Left lung (tissue), 10 donors: ENCODE results near the gene CDK18. TPM values are rescaled to one million over a fixed set of nuclear protein-coding genes. Genes with fewer than 3 reads are reported as not detected.

Experiments
- ATAC-seq: fragments of 200-7000 bp; cut with Tn5 transposase; one replicate; pipeline ENCODE4 v1.9.1; 2020; ENCODE audit warnings: moderate library complexity
- DNase-seq, 4 donors: peaks; one replicate each; pipeline ENCODE4 v3.0.0-alpha.2; 2013 to 2020
- H3K27ac ChIP-seq, 2 donors: fragments of 200-600 bp; sonication (generic) in 1 of 2; one replicate each; pipeline versions ENCODE4 v1.5.0 to v1.8.0; 2020 to 2021
- H3K27me3 ChIP-seq, 2 donors: fragments of 200-600 bp; sonication (generic) in 1 of 2; one replicate each; pipeline versions ENCODE4 v1.5.0 to v1.8.0; 2020 to 2021
- H3K36me3 ChIP-seq, 2 donors: fragments of 200-600 bp; sonication (generic) in 1 of 2; one replicate each; pipeline versions ENCODE4 v1.5.0 to v1.8.0; 2020 to 2021
- H3K4me1 ChIP-seq, 2 donors: fragments of 200-600 bp; one replicate each; pipeline ENCODE4 v1.8.0; 2021
- H3K4me3 ChIP-seq, 2 donors: fragments of 200-600 bp; sonication (generic) in 1 of 2; one replicate each; pipeline versions ENCODE4 v1.5.0 to v1.8.0; 2020 to 2021; ENCODE audit warnings: mild to moderate bottlenecking in 1 of 2
- H3K9me3 ChIP-seq, 2 donors: fragments of 200-600 bp; sonication (generic) in 1 of 2; one replicate each; pipeline versions ENCODE4 v1.5.0 to v1.8.0; 2020 to 2021
- CTCF ChIP-seq, 2 donors: fragments of 200-600 bp; sonication (generic) in 1 of 2; IDR thresholded peaks; one replicate each; pipeline versions ENCODE4 v1.5.0 to v1.8.0; 2021; ENCODE audit warnings: antibody characterized with exemption in 2 of 2
- intact Hi-C, 2 donors: fragments of 100-400 bp; cut with DNase I; formaldehyde crosslinking; loops; one replicate each; pipeline versions ENCODE4 v1.11.2 to v1.14.2; 2022
- polyA plus RNA-seq, 6 donors: library from polyadenylated mRNA; unstranded; fragments of 120-200 nt; gene quantifications; one replicate each; pipeline ENCODE4 v1.2.1, GENCODE V29; 2013; ENCODE audit not compliant: insufficient read length in 6 of 6
- total RNA-seq, 2 donors: library from RNA; stranded (reverse); fragmentation: NEBNext Ultra II Directional; extraction: Animal tissue kit (Norgen Biotek cat#: 25700); gene quantifications; one replicate each; pipeline ENCODE4 v1.2.1, GENCODE V29; 2021
- donor health status: DM: no; HTN: yes; CAD: no.
- donor health status: DM: no; HTN: no; CAD: no.

Gene CDK18
- total and polyA plus RNA-seq, 8 donors: 18.5 to 30.1 (median 23.4) TPM

- ATAC-seq (peak; percentile 89), DNase-seq (peak in 1 of 4 donors; percentile 44)
- H3K27me3 ChIP-seq: peaks cover 29 to 66% of the 10 kb centered on the region in 2 donors
- H3K36me3 ChIP-seq: no peaks in the 10 kb centered on the region
- H3K27ac ChIP-seq: no peak overlapping the region
- peaks cover 0 to 3% of the 10 kb centered on the region in 2 donors for H3K4me1 ChIP-seq
- no peak for TF ChIP-seq CTCF (IDR thresholded peaks at IDR 0.05)
- intact Hi-C loops: no loop called here
- H3K9me3 ChIP-seq: peaks cover 0 to 11% of the 10 kb centered on the region in 2 donors
- H3K4me3 ChIP-seq: no peak overlapping the region
Measured at GRCh38 chr1:205565799-205566198, 61.3 kb downstream of the CDK18 start.

GRCh38 chr1:205567716-205568115 is 63.2 kb downstream of the CDK18 start:
- Histone ChIP-seq H3K27ac (no peak overlapping the region), H3K9me3 (no peaks in the 10 kb centered on the region), H3K4me3 (no peak overlapping the region), H3K27me3 (peaks cover 29 to 75% of the 10 kb centered on the region in 2 donors), H3K4me1 (peaks cover 0 to 3% of the 10 kb centered on the region in 2 donors), H3K36me3 (no peaks in the 10 kb centered on the region)
- DNase-seq (no peak), ATAC-seq (no peak)
- no peak for TF ChIP-seq CTCF (IDR thresholded peaks at IDR 0.05)
- intact Hi-C loops: no loop called here

GRCh38 chr1:205568135-205568468 is 63.6 kb downstream of the CDK18 start:
- no peaks in the 10 kb centered on the region for H3K9me3 ChIP-seq
- TF ChIP-seq CTCF (IDR thresholded peaks at IDR 0.05): no peak
- intact Hi-C loops: no loop called here
- H3K4me3 ChIP-seq: no peak overlapping the region
- H3K36me3 ChIP-seq: no peaks in the 10 kb centered on the region
- H3K4me1 ChIP-seq: peaks cover 0 to 3% of the 10 kb centered on the region in 2 donors
- H3K27ac ChIP-seq: no peak overlapping the region
- ATAC-seq (no peak), DNase-seq (no peak)
- H3K27me3 ChIP-seq: peaks cover 29 to 75% of the 10 kb centered on the region in 2 donors

GRCh38 chr1:205568469-205569361 is 64.2 kb downstream of the CDK18 start:
- intact Hi-C loops: no loop called here
- Histone ChIP-seq H3K9me3 (no peaks in the 10 kb centered on the region), H3K27ac (peak overlapping the region in 1 of 2 donors; percentile 64), H3K4me3 (peak overlapping the region; percentile 13 to 34), H3K4me1 (peaks cover 0 to 3% of the 10 kb centered on the region in 2 donors), H3K36me3 (no peaks in the 10 kb centered on the region), H3K27me3 (peaks cover 29 to 75% of the 10 kb centered on the region in 2 donors)
- ATAC-seq: peak; percentile 37
- DNase-seq: no peak
- no peak for TF ChIP-seq CTCF (IDR thresholded peaks at IDR 0.05)

GRCh38 chr1:205569411-205570172 is 65.1 kb downstream of the CDK18 start:
- Histone ChIP-seq H3K36me3 (no peaks in the 10 kb centered on the region), H3K4me1 (peaks cover 0 to 3% of the 10 kb centered on the region in 2 donors), H3K27ac (peak overlapping the region in 1 of 2 donors; percentile 64), H3K27me3 (peaks cover 29 to 75% of the 10 kb centered on the region in 2 donors), H3K9me3 (no peaks in the 10 kb centered on the region), H3K4me3 (peak overlapping the region in 1 of 2 donors; percentile 34)
- no peak for TF ChIP-seq CTCF (IDR thresholded peaks at IDR 0.05)
- DNase-seq: no peak
- ATAC-seq: no peak
- intact Hi-C loops: no loop called here
